Measurements from ENCODE around the gene CDH12.

The CDH12 gene

DNA sequence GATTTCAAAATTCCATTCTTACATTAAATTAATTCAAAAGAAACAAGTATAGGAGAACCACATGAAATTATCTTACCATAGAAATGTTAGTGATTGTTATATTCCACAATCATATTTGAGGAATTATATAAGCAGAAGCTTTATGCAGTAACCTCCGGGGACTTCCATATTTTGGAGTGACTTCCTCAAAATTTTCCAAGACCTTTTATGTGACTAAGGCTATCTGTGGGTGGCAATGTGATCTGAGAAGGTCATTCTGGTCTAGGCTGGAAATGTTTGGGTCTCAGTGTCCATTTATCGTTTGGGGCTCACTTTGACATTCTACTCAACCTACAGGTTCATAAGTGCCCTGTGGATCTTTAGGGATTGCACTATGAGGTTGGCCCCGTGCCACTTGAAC, 776.6 kb downstream of the CDH12 start:
- no peak for DNase-seq (ENCODE audit: low read depth)
- TF ChIP-seq CTCF (conservative IDR thresholded peaks at IDR 0.05; ENCODE audit: low read depth, low read length), result no peak

GRCh38 chr5:22070186-22070728, 782.9 kb downstream of the CDH12 start:
- no peak for TF ChIP-seq CTCF (conservative IDR thresholded peaks at IDR 0.05; ENCODE audit: low read depth, low read length)
- no peak for DNase-seq (ENCODE audit: low read depth)
- H3K4me3 ChIP-seq (ENCODE audit: low read length), result no peak overlapping the region

More for the DNA sequence above, 776.6 kb downstream of the CDH12 start:
- no peak overlapping the region for H3K4me3 ChIP-seq (ENCODE audit: low read length)

GRCh38 chr5:22063717-22064116, 789.4 kb downstream of the CDH12 start:
- no peak for DNase-seq (ENCODE audit: low read depth)
- TF ChIP-seq CTCF (conservative IDR thresholded peaks at IDR 0.05; ENCODE audit: low read depth, low read length), result no peak
- no peak overlapping the region for H3K4me3 ChIP-seq (ENCODE audit: low read length)

DNA sequence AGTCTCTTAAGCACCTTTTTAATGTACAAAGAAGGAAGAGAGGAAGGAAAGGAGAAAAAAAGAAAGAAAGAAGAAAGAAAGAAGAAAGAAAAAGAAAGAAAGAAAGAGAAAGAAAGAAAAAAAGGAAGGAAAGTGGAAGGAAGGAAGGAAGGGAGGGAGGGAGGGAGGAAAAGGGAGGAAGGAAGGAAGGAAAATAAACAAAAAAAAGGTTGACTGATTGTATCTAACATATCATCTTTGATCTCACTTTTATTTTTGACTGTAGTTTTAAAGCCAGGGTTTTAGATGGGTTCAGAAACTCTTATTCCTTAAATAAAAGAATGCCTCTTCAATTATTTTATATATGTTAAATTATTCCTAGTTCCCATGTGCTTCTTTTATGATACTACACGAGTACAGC, 794.5 kb downstream of the CDH12 start:
- H3K4me3 ChIP-seq (ENCODE audit: low read length), result no peak overlapping the region
- DNase-seq (ENCODE audit: low read depth), result no peak
- no peak for TF ChIP-seq CTCF (conservative IDR thresholded peaks at IDR 0.05; ENCODE audit: low read depth, low read length)

GRCh38 chr5:22057012-22057411, 796.1 kb downstream of the CDH12 start:
- no peak for DNase-seq (ENCODE audit: low read depth)
- TF ChIP-seq CTCF (conservative IDR thresholded peaks at IDR 0.05; ENCODE audit: low read depth, low read length), result no peak
- H3K4me3 ChIP-seq (ENCODE audit: low read length), result no peak overlapping the region

GRCh38 chr5:22056601-22057000, 796.5 kb downstream of the CDH12 start:
- DNase-seq (ENCODE audit: low read depth), result no peak
- H3K4me3 ChIP-seq (ENCODE audit: low read length), result no peak overlapping the region
- TF ChIP-seq CTCF (conservative IDR thresholded peaks at IDR 0.05; ENCODE audit: low read depth, low read length), result no peak

DNA sequence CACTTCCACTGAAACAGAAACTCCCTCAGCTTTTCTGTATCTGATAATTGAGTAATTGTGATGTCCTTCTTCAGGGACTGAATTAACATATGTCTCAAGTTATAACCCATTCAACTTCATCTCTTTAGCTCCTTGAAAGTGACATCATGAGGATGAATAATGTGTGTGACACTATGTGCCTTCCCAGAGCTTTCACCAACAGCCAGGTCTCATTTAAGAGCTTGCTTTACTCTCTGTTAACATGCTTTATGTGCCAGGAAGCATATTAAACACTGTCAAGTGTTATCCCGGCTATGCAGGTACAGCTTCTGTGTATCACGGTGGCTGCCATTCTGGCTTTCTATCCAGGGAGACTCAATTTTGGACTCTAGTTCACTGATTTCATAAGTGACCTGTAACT, 799.9 kb downstream of the CDH12 start:
- no peak for TF ChIP-seq CTCF (conservative IDR thresholded peaks at IDR 0.05; ENCODE audit: low read depth, low read length)
- DNase-seq (ENCODE audit: low read depth), result no peak
- H3K4me3 ChIP-seq (ENCODE audit: low read length), result no peak overlapping the region

All from retinal pigment epithelial cell (primary cell).